K562 (cell line): Measurements from ENCODE around the gene TMBIM4. TPM values are rescaled to one million over a fixed set of nuclear protein-coding genes. Genes with fewer than 3 reads are reported as not detected.

Source experiments
- FUS ChIP-seq: fragments of 200-400 bp; formaldehyde crosslinking; optimal IDR thresholded peaks from 2 replicates; pipeline ENCODE3; 2017; ENCODE audit warnings: low read depth, low read length
- GABPA ChIP-seq: fragments of 200-800 bp; sonication (Bioruptor generic); conservative IDR thresholded peaks from 2 replicates; pipeline ENCODE4 v1.6.1; 2016; ENCODE audit warnings: low read depth, missing genetic modification characterization, missing compliant biosample characterization
- L3MBTL2 ChIP-seq: fragments of 450-650 bp; IDR thresholded peaks from 2 replicates; pipeline ENCODE4 v1.6.1; 2016; ENCODE audit warnings: mild to moderate bottlenecking, moderate library complexity
- MAFK ChIP-seq: IDR thresholded peaks from 2 replicates; pipeline ENCODE4 v1.6.1; 2011; ENCODE audit warnings: low read length, improper control_type of control experiment
- MCM2 ChIP-seq: fragments of 450-650 bp; IDR thresholded peaks from 2 replicates; pipeline ENCODE4 v1.6.1; 2017; ENCODE audit warnings: low read depth, mild to moderate bottlenecking
- MTA2 ChIP-seq: fragments of 450-650 bp; IDR thresholded peaks from 2 replicates; pipeline ENCODE4 v1.6.1; 2016; ENCODE audit warnings: low read depth
- PHTF2 ChIP-seq: fragments of 250-450 bp; sonication (Bioruptor Pico); IDR thresholded peaks from 2 replicates; pipeline ENCODE4 v1.5.0; 2021; ENCODE audit warnings: mild to moderate bottlenecking
- PML ChIP-seq: IDR thresholded peaks from 2 replicates; pipeline ENCODE4 v1.6.1; 2012; ENCODE audit warnings: low read length, inconsistent platforms
- RB1 ChIP-seq: fragments of 450-650 bp; IDR thresholded peaks from 2 replicates; pipeline ENCODE4 v1.6.1; 2017; ENCODE audit warnings: low read depth, mild to moderate bottlenecking
- RNF2 ChIP-seq: sonication (generic); IDR thresholded peaks from 2 replicates; pipeline ENCODE4 v1.6.1; 2016
- TAF15 ChIP-seq: fragments of 200-400 bp; formaldehyde crosslinking; IDR thresholded peaks from 2 replicates; pipeline ENCODE4 v1.6.1; 2017; ENCODE audit warnings: mild to moderate bottlenecking, low read depth, low read length, moderate library complexity
- TCF7 ChIP-seq: sonication (generic); IDR thresholded peaks from 2 replicates; pipeline ENCODE4 v1.6.1; 2016; ENCODE audit warnings: antibody characterized with exemption, borderline replicate concordance
- TEAD1 ChIP-seq, 2 experiments: fragments of 450-650 bp in 1 of 2; sonication (generic) in 1 of 2; formaldehyde crosslinking; IDR thresholded peaks; 2 replicates each; pipeline versions ENCODE4 v1.4.0 to v1.8.0; 2020 to 2022; ENCODE audit warnings: mild to moderate bottlenecking in 2 of 2, missing genetic modification reagents in 1 of 2
- ZBTB1 ChIP-seq: sonication (generic); formaldehyde crosslinking; IDR thresholded peaks from 2 replicates; pipeline ENCODE4 v1.8.1; 2023; ENCODE audit warnings: missing genetic modification reagents, low read depth, mild to moderate bottlenecking, borderline replicate concordance
- ZNF347 ChIP-seq: fragments of 450-650 bp; formaldehyde crosslinking; IDR thresholded peaks from 2 replicates; pipeline ENCODE4 v1.4.0; 2020; ENCODE audit warnings: low read depth, mild to moderate bottlenecking, moderate library complexity
- ZZZ3 ChIP-seq: fragments of 450-650 bp; IDR thresholded peaks from 2 replicates; pipeline ENCODE4 v1.6.1; 2016; ENCODE audit warnings: antibody characterized with exemption, mild to moderate bottlenecking, moderate library complexity
- polyA plus RNA-seq, 8 experiments: library from polyadenylated mRNA; depleted of rRNA in 4 of 8; stranded (reverse) in 5 of 8; unstranded in 3 of 8; fragments of >200 nt; fragmentation: Nextera tagmentation in 2 of 8; fragmentation: Illumina TruSeq in 1 of 8; extraction: Ambion mirVana in 2 of 8; extraction: Trizol in 1 of 8; gene quantifications; 2 replicates each; pipeline versions ENCODE4 v1.2.1 to v1.2.3, GENCODE V29; 2011 to 2014; ENCODE audit warnings: inconsistent platforms in 1 of 8, missing spikeins in 1 of 8
- total RNA-seq, 7 experiments: library from RNA; depleted of rRNA in 6 of 7; stranded (reverse); fragments of >200 nt in 6 of 7; fragmentation: Illumina TruSeq in 2 of 7; extraction: Trizol in 2 of 7; gene quantifications; 2 replicates each; pipeline versions ENCODE4 v1.2.1 to v1.2.3, GENCODE V29; 2011 to 2021; ENCODE audit warnings: low replicate concordance in 1 of 7
- TF ChIP-seq, protein P1 (sequence below): fragments of 250-450 bp; sonication (Bioruptor Pico); IDR thresholded peaks from 2 replicates; pipeline ENCODE4 v1.4.0; 2020; ENCODE audit warnings: mild to moderate bottlenecking
- TF ChIP-seq, protein P2 (sequence below): sonication (generic); formaldehyde crosslinking; IDR thresholded peaks from 2 replicates; pipeline ENCODE4 v1.5.0; 2020; ENCODE audit warnings: missing genetic modification reagents
- TF ChIP-seq, protein P3 (sequence below): fragments of 250-450 bp; sonication (Bioruptor Pico); IDR thresholded peaks from 2 replicates; pipeline ENCODE4 v1.5.0; 2021; ENCODE audit warnings: mild to moderate bottlenecking, borderline replicate concordance
- TF ChIP-seq, protein P4 (sequence below): fragments of 450-650 bp; IDR thresholded peaks from 2 replicates; pipeline ENCODE4 v1.6.1; 2018; ENCODE audit not compliant: partially characterized antibody

TMBIM4 gene
- total and polyA plus RNA-seq, 9 of the 15 experiments (the other 6 are each of a cell fraction or from before 2014, with no cell fraction given) = 18.6 to 272 (median 50.0) TPM

- TF ChIP-seq, protein P1, sequence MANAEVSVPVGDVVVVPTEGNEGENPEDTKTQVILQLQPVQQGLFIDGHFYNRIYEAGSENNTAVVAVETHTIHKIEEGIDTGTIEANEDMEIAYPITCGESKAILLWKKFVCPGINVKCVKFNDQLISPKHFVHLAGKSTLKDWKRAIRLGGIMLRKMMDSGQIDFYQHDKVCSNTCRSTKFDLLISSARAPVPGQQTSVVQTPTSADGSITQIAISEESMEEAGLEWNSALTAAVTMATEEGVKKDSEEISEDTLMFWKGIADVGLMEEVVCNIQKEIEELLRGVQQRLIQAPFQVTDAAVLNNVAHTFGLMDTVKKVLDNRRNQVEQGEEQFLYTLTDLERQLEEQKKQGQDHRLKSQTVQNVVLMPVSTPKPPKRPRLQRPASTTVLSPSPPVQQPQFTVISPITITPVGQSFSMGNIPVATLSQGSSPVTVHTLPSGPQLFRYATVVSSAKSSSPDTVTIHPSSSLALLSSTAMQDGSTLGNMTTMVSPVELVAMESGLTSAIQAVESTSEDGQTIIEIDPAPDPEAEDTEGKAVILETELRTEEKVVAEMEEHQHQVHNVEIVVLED (CRISPR knock-in tag) = peak; percentile 54; the same call in 1 of the 2 replicates
- no peak for TF ChIP-seq MTA2
- 0 out of 2 replicates have a peak, but pooled peaks have one; percentile 20 for TF ChIP-seq MCM2
- TF ChIP-seq, protein P2, sequence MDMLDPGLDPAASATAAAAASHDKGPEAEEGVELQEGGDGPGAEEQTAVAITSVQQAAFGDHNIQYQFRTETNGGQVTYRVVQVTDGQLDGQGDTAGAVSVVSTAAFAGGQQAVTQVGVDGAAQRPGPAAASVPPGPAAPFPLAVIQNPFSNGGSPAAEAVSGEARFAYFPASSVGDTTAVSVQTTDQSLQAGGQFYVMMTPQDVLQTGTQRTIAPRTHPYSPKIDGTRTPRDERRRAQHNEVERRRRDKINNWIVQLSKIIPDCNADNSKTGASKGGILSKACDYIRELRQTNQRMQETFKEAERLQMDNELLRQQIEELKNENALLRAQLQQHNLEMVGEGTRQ (CRISPR knock-in tag) = no peak
- no peak for TF ChIP-seq PHTF2 (CRISPR knock-in tag)
- TF ChIP-seq TEAD1 (CRISPR knock-in tag; IDR thresholded peaks at IDR 0.05) = peak; percentile 52 to 72; a peak in 3 of 4 replicates
- no peak for TF ChIP-seq FUS
- no peak for TF ChIP-seq ZNF347 (CRISPR knock-in tag)
- no peak for TF ChIP-seq MAFK
- peak; percentile 80 for TF ChIP-seq L3MBTL2
- TF ChIP-seq RNF2 = peak; percentile 65; the same call in 1 of the 2 replicates
- TF ChIP-seq GABPA (tag) = peak; percentile 93
- TF ChIP-seq ZBTB1 (CRISPR knock-in tag) = peak; percentile 80; the same call in 1 of the 2 replicates
- TF ChIP-seq, protein P3, sequence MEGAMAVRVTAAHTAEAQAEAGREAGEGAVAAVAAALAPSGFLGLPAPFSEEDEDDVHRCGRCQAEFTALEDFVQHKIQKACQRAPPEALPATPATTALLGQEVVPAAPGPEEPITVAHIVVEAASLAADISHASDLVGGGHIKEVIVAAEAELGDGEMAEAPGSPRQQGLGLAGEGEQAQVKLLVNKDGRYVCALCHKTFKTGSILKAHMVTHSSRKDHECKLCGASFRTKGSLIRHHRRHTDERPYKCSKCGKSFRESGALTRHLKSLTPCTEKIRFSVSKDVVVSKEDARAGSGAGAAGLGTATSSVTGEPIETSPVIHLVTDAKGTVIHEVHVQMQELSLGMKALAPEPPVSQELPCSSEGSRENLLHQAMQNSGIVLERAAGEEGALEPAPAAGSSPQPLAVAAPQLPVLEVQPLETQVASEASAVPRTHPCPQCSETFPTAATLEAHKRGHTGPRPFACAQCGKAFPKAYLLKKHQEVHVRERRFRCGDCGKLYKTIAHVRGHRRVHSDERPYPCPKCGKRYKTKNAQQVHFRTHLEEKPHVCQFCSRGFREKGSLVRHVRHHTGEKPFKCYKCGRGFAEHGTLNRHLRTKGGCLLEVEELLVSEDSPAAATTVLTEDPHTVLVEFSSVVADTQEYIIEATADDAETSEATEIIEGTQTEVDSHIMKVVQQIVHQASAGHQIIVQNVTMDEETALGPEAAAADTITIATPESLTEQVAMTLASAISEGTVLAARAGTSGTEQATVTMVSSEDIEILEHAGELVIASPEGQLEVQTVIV (CRISPR knock-in tag) = no peak
- TF ChIP-seq PML = peak; percentile 63; the same call in 1 of the 2 replicates
- TF ChIP-seq ZZZ3 = no peak
- TF ChIP-seq TAF15 = no peak
- TF ChIP-seq RB1 = peak; percentile 33; the same call in 1 of the 2 replicates
- TF ChIP-seq, protein P4, sequence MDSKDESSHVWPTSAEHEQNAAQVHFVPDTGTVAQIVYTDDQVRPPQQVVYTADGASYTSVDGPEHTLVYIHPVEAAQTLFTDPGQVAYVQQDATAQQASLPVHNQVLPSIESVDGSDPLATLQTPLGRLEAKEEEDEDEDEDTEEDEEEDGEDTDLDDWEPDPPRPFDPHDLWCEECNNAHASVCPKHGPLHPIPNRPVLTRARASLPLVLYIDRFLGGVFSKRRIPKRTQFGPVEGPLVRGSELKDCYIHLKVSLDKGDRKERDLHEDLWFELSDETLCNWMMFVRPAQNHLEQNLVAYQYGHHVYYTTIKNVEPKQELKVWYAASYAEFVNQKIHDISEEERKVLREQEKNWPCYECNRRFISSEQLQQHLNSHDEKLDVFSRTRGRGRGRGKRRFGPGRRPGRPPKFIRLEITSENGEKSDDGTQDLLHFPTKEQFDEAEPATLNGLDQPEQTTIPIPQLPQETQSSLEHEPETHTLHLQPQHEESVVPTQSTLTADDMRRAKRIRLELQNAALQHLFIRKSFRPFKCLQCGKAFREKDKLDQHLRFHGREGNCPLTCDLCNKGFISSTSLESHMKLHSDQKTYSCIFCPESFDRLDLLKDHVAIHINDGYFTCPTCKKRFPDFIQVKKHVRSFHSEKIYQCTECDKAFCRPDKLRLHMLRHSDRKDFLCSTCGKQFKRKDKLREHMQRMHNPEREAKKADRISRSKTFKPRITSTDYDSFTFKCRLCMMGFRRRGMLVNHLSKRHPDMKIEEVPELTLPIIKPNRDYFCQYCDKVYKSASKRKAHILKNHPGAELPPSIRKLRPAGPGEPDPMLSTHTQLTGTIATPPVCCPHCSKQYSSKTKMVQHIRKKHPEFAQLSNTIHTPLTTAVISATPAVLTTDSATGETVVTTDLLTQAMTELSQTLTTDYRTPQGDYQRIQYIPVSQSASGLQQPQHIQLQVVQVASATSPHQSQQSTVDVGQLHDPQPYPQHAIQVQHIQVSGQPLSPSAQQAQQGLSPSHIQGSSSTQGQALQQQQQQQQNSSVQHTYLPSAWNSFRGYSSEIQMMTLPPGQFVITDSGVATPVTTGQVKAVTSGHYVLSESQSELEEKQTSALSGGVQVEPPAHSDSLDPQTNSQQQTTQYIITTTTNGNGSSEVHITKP = no peak
- peak; percentile 22; the same call in 1 of the 2 replicates for TF ChIP-seq TCF7
Measured at GRCh38 chr12:66169221-66170170, at the start of gene TMBIM4 (continued).
